NT2/D1 (cell line): ENCODE data around the gene SERPINA10.

Source experiments
- SUZ12 ChIP-seq: IDR thresholded peaks from 2 replicates; pipeline ENCODE4 v1.6.1; 2011; ENCODE audit not compliant: insufficient read length, insufficient read depth; ENCODE audit errors: extremely low read depth
- YY1 ChIP-seq: IDR thresholded peaks from 2 replicates; pipeline ENCODE4 v1.6.1; 2011; ENCODE audit not compliant: insufficient read length, insufficient read depth
- ZNF274 ChIP-seq: IDR thresholded peaks from 2 replicates; pipeline ENCODE4 v1.6.1; 2011; ENCODE audit warnings: mild to moderate bottlenecking, low read depth, low read length

DNA sequence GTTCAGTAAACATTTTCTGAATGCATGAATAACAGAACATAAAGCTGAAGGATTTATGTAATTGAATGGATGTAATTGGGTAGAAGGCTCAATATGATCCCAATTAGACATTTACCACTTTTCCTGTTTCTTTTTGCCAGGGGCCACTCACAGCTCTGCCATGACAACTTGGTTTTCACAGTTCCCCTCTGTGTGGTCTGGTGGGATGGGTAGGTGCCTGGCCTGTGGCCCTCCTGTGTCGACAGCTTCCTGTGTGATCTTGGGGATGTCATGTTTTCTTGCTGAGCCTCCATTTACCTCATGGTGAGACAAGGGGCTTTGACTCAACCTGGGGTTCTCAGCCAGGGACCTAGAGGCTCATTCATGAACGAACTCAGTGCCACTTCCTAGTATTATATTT, 12.6 kb upstream of the SERPINA10 start:
- TF ChIP-seq ZNF274: no peak
- TF ChIP-seq YY1: no peak
- TF ChIP-seq SUZ12: no peak
